ENCODE results near the gene AIPL1. TPM values are rescaled to one million over a fixed set of nuclear protein-coding genes. Genes with fewer than 3 reads are reported as not detected.

AIPL1 gene
- total and polyA plus RNA-seq, 2 of the 4 experiments (the other 2 are of a cell fraction), result not detected

GRCh38 chr17:6476076-6476809 lies 41.3 kb upstream of the AIPL1 start:
- CTCF ChIA-PET, result no interaction called here
- Histone ChIP-seq H4K8ac (ENCODE audit: low read depth in 2 of 2, low read length in 2 of 2) (no peak overlapping the region), H3K56ac (ENCODE audit: extremely low read depth, insufficient read depth, low read length) (no peak overlapping the region), H3K4me1 (ENCODE audit: control insufficient read depth, insufficient read depth, low read length) (peaks cover 13% of the 10 kb centered on the region), H4K5ac (ENCODE audit: low read depth, low read length) (no peak overlapping the region), H2BK5ac (ENCODE audit: low read depth, low read length, poor library complexity, severe bottlenecking) (no peak overlapping the region), H3K9me1 (ENCODE audit: insufficient read depth, low read length) (peaks cover 7% of the 10 kb centered on the region; the same call in 1 of the 2 replicates), H3K9me3 (ENCODE audit: control insufficient read depth, insufficient read depth, low read length) (no peaks in the 10 kb centered on the region), H3K4ac (ENCODE audit: low read depth, low read length) (no peak overlapping the region), H2BK20ac (ENCODE audit: low read depth, low read length) (no peak overlapping the region), H2BK15ac (ENCODE audit: low read depth, low read length) (no peak overlapping the region), H3K4me3 (ENCODE audit: insufficient read depth, low read depth, low read length) (no peak overlapping the region), H3K4me2 (ENCODE audit: low read depth, low read length) (no peak overlapping the region), H4K20me1 (ENCODE audit: insufficient read depth, low read length) (peaks cover 4% of the 10 kb centered on the region; the same call in 1 of the 2 replicates), H3K14ac (replicated peaks; ENCODE audit: low read depth, low read length) (no peak overlapping the region), H4K91ac (ENCODE audit: insufficient read depth, low read depth, low read length) (no peak overlapping the region), H3K79me1 (ENCODE audit: low read depth in 1 of 2, low read length in 2 of 2) (no peaks in the 10 kb centered on the region), H2BK120ac (ENCODE audit: low read depth, low read length) (no peak overlapping the region), H2AK9ac (replicated peaks; ENCODE audit: low read depth, low read length, poor library complexity) (no peak overlapping the region), H3K18ac (ENCODE audit: low read depth, low read length) (no peak overlapping the region), H3K23ac (ENCODE audit: low read depth, low read length) (no peak overlapping the region), H2AK5ac (ENCODE audit: low read depth, low read length) (no peak overlapping the region), H3K27me3 (ENCODE audit: control insufficient read depth, insufficient read depth, low read length) (peaks cover 11% of the 10 kb centered on the region; the same call in 1 of the 2 replicates), H3K27ac (ENCODE audit: insufficient read depth, low read length) (no peak overlapping the region), H2AFZ (replicated peaks; ENCODE audit: low read length, poor library complexity) (no peak overlapping the region), H3K36me3 (ENCODE audit: control insufficient read depth, insufficient read depth, low read length) (no peaks in the 10 kb centered on the region), H3K9ac (ENCODE audit: low read depth, low read length) (no peak overlapping the region)
- in situ Hi-C loops (cut with MboI; ENCODE audit: low sequenced_read_pairs) (loop anchor here (10.0 kb wide), 1 partner anchor 169 kb away; the partner anchor contains the start of genes KIAA0753 and TXNDC17), intact Hi-C loops (cut with micrococcal nuclease) (no loop called here), dilution Hi-C loops (cut with HindIII; ENCODE audit: low sequenced_read_pairs, unreplicated experiment) (no loop called here)
- DNase-seq (no peak), ATAC-seq (ENCODE audit: low read depth) (no peak)
- POLR2A ChIA-PET (ENCODE audit: unreplicated experiment), result no interaction called here
- 75% methylated on average over 5 of the region's 8 CpGs; no CpG with 5 or more reads in 1 of the 2 experiments for WGBS, 2 experiments (ENCODE audit: extremely low coverage in 2 of 2, insufficient read length in 1 of 2)
- no TSS peak for BruUV-seq (replicated peaks)
- TF ChIP-seq RAD21 (IDR thresholded peaks at IDR 0.05; ENCODE audit: low read length), result no peak
- TF ChIP-seq MAZ (IDR thresholded peaks at IDR 0.05; ENCODE audit: borderline replicate concordance, low read depth, low read length), result no peak
- TF ChIP-seq BHLHE40 (IDR thresholded peaks at IDR 0.05; ENCODE audit: low read depth, low read length), result no peak
- no peak for TF ChIP-seq MXI1 (IDR thresholded peaks at IDR 0.05; ENCODE audit: borderline replicate concordance, low read depth, low read length)
- TF ChIP-seq CEBPB (IDR thresholded peaks at IDR 0.05; ENCODE audit: low read depth, low read length), result no peak
- TF ChIP-seq FOS (IDR thresholded peaks at IDR 0.05; ENCODE audit: low read depth, low read length), result no peak
- TF ChIP-seq ELK1 (IDR thresholded peaks at IDR 0.05; ENCODE audit: borderline replicate concordance, low read depth, low read length), result no peak
- no peak for TF ChIP-seq NFE2L2 (IDR thresholded peaks at IDR 0.05; ENCODE audit: low read depth, low read length)
- no peak for TF ChIP-seq CHD1 (IDR thresholded peaks at IDR 0.05; ENCODE audit: low read depth, low read length)
- TF ChIP-seq RFX5 (IDR thresholded peaks at IDR 0.05; ENCODE audit: low read depth, low read length), result no peak
- no peak for TF ChIP-seq MAFK (IDR thresholded peaks at IDR 0.05; ENCODE audit: low read depth, low read length)
- no peak for TF ChIP-seq SMC3 (IDR thresholded peaks at IDR 0.05; ENCODE audit: low read depth, low read length)
- no peak for TF ChIP-seq RCOR1 (IDR thresholded peaks at IDR 0.05; ENCODE audit: insufficient replicate concordance, low read length)
- TF ChIP-seq, protein P1, sequence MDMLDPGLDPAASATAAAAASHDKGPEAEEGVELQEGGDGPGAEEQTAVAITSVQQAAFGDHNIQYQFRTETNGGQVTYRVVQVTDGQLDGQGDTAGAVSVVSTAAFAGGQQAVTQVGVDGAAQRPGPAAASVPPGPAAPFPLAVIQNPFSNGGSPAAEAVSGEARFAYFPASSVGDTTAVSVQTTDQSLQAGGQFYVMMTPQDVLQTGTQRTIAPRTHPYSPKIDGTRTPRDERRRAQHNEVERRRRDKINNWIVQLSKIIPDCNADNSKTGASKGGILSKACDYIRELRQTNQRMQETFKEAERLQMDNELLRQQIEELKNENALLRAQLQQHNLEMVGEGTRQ (IDR thresholded peaks at IDR 0.05; ENCODE audit: low read depth, low read length), result no peak
- no peak for TF ChIP-seq CTCF (conservative IDR thresholded peaks at IDR 0.05; ENCODE audit: low read depth, low read length)
